Omental fat pad (tissue), 4 donors: ENCODE measurements around the gene DOK7. TPM values are rescaled to one million over a fixed set of nuclear protein-coding genes. Genes with fewer than 3 reads are reported as not detected.

Experiments used
- ATAC-seq: fragments of 150-250 bp; one replicate; pipeline ENCODE4 v1.9.1; 2016; ENCODE audit warnings: mild to moderate bottlenecking, moderate library complexity; ENCODE audit not compliant: low FRiP score
- DNase-seq: peaks from one replicate; pipeline ENCODE4 v3.0.0-alpha.2; 2019; ENCODE audit warnings: low spot score
- total RNA-seq, 4 donors: library from RNA; depleted of rRNA; stranded (reverse); fragments of >200 nt; gene quantifications; one replicate each; pipeline ENCODE4 v1.1.0, GENCODE V29; 2016
- TF ChIP-seq, protein P1 (sequence below), 3 donors: fragments of 450-650 bp; IDR thresholded peaks; one replicate each; pipeline ENCODE4 v1.5.1; 2016 to 2017; ENCODE audit warnings: antibody characterized with exemption in 3 of 3, mild to moderate bottlenecking in 3 of 3, moderate library complexity in 2 of 3

The DOK7 gene
- total RNA-seq = not detected

DNA sequence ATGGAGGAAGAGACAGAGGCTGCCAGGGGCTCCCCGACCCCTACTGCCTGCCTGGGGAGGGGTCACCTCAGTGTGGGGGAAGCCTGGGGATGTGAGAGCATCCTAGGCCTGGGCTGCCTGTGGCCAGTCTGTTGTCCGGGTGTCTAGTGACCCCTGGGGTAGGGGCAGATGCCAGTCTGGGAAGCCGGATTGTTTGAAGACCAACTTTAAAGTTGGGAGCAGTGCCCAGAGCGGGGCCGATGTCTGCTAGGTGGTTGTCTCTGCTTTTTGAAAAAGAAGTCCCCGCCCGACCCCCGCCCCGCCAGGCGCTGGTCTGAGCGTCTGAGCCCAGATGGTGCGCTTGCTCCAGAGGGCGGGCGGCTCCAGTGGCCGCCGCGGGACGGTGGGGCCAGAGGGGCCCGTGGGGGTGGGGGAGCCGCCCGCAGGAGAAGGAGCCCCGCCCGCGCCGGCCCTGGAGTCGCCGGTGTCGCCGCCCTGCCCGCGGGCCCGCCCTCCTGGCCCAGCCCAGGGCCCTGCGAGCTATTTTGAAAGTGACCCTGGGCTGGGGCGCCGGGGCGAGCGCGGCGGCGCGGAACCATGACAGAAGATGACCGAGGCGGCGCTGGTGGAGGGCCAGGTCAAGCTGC, at the start of gene DOK7:
TSS of gene DOK7 (plus strand) at position 517 of the 626 bp plus-strand sequence. CDS start at position 587, 70 bp downstream.
- DNase-seq (no peak), ATAC-seq (no peak)

DNA sequence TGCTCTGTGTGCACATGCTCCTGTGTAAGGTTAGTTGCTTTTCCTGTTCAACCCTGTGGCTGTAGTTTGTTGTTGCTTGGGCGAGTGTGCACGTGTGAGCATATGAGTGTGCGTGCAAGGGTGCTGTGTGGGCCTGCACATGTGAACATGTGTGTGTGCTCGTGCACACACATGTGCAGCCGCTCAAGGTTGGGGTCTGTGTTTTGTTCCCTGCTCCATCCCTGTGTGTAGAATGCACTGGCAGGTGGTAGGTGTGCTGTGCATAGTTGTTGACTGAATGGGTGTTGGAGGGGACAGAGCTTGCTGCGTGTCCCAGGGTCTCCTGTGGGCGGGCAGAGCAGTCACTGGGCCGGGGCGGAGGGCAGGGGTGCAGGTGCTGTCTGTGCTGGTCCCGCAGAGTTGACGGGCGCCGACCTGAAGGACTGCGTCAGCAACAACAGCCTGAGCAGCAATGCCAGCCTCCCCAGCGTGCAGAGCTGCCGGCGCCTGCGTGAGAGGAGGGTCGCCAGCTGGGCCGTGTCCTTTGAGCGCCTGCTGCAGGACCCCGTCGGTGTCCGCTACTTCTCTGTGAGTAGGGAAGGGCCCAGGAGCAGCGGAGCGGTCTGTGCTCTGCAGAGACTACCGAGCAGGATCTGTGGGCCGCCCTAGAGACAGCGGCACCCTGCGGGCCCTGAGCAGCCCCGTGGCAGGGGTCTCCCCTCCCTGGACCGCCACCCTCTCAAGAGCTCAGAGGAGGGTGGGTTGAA, 49.3 kb upstream of the DOK7 start:
- TF ChIP-seq, protein P1, sequence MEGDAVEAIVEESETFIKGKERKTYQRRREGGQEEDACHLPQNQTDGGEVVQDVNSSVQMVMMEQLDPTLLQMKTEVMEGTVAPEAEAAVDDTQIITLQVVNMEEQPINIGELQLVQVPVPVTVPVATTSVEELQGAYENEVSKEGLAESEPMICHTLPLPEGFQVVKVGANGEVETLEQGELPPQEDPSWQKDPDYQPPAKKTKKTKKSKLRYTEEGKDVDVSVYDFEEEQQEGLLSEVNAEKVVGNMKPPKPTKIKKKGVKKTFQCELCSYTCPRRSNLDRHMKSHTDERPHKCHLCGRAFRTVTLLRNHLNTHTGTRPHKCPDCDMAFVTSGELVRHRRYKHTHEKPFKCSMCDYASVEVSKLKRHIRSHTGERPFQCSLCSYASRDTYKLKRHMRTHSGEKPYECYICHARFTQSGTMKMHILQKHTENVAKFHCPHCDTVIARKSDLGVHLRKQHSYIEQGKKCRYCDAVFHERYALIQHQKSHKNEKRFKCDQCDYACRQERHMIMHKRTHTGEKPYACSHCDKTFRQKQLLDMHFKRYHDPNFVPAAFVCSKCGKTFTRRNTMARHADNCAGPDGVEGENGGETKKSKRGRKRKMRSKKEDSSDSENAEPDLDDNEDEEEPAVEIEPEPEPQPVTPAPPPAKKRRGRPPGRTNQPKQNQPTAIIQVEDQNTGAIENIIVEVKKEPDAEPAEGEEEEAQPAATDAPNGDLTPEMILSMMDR (IDR thresholded peaks at IDR 0.05) = no peak
- ATAC-seq = no peak
- no peak for DNase-seq

More for the DNA sequence above, at the start of gene DOK7:
- TF ChIP-seq, protein P1 (IDR thresholded peaks at IDR 0.05) = no peak

- no peak for ATAC-seq
- TF ChIP-seq, protein P1 (IDR thresholded peaks at IDR 0.05) = no peak
- no peak for DNase-seq
Measured at GRCh38 chr4:3414421-3415279, 48.5 kb upstream of the DOK7 start.

GRCh38 chr4:3415471-3416141, 47.5 kb upstream of the DOK7 start:
- TF ChIP-seq, protein P1 (IDR thresholded peaks at IDR 0.05) = no peak
- DNase-seq (no peak), ATAC-seq (no peak)

DNA sequence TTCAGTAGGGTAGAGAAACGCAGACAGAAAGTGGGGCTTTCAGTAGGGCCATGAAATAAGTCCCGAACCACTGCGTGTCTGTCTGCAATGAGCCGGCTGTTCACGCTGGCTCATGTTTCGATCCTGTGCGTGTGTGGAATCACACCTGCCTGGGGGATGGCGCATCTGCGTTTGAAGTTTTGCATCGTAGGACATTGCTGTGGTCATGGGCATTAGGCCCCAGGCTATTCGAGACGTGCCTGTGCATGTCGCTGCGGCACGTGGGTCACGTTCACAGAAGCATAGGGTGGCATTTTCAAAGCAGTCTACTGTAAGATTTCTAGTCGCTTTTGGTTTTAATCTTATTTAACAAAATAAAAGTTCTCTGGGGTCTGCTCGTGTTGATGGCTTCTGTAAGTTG, 46.8 kb upstream of the DOK7 start:
- no peak for ATAC-seq
- DNase-seq = no peak

GRCh38 chr4:3416821-3417221, 46.3 kb upstream of the DOK7 start:
- TF ChIP-seq, protein P1 (IDR thresholded peaks at IDR 0.05) = no peak
- DNase-seq (no peak), ATAC-seq (no peak)

More for the DNA sequence above, 46.8 kb upstream of the DOK7 start:
- TF ChIP-seq, protein P1 (IDR thresholded peaks at IDR 0.05) = no peak
